Measurements from ENCODE around the gene PACS2. TPM values are rescaled to one million over a fixed set of nuclear protein-coding genes. Genes with fewer than 3 reads are reported as not detected.
A peak's percentile ranks its signal among the peaks of the same experiment; 100 is the strongest.

PACS2 gene
- total RNA-seq, 2 donors from 2014 or later: 55.0 to 59.7 TPM

- H3K4me1 ChIP-seq: peaks cover 0 to 45% of the 10 kb centered on the region in 2 donors
- H3K27me3 ChIP-seq: no peaks in the 10 kb centered on the region
- H3K9me3 ChIP-seq: no peaks in the 10 kb centered on the region
- H3K36me3 ChIP-seq: no peaks in the 10 kb centered on the region
- TF ChIP-seq, protein P1, sequence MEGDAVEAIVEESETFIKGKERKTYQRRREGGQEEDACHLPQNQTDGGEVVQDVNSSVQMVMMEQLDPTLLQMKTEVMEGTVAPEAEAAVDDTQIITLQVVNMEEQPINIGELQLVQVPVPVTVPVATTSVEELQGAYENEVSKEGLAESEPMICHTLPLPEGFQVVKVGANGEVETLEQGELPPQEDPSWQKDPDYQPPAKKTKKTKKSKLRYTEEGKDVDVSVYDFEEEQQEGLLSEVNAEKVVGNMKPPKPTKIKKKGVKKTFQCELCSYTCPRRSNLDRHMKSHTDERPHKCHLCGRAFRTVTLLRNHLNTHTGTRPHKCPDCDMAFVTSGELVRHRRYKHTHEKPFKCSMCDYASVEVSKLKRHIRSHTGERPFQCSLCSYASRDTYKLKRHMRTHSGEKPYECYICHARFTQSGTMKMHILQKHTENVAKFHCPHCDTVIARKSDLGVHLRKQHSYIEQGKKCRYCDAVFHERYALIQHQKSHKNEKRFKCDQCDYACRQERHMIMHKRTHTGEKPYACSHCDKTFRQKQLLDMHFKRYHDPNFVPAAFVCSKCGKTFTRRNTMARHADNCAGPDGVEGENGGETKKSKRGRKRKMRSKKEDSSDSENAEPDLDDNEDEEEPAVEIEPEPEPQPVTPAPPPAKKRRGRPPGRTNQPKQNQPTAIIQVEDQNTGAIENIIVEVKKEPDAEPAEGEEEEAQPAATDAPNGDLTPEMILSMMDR (IDR thresholded peaks at IDR 0.05): no peak
- no peak overlapping the region for H3K4me3 ChIP-seq
- H3K27ac ChIP-seq: peak overlapping the region; percentile 74 to 78
- DNase-seq (ENCODE audit: low spot score): no peak
Observed at GRCh38 chr14:105422695-105423487, 108.3 kb downstream of the PACS2 start.

DNA sequence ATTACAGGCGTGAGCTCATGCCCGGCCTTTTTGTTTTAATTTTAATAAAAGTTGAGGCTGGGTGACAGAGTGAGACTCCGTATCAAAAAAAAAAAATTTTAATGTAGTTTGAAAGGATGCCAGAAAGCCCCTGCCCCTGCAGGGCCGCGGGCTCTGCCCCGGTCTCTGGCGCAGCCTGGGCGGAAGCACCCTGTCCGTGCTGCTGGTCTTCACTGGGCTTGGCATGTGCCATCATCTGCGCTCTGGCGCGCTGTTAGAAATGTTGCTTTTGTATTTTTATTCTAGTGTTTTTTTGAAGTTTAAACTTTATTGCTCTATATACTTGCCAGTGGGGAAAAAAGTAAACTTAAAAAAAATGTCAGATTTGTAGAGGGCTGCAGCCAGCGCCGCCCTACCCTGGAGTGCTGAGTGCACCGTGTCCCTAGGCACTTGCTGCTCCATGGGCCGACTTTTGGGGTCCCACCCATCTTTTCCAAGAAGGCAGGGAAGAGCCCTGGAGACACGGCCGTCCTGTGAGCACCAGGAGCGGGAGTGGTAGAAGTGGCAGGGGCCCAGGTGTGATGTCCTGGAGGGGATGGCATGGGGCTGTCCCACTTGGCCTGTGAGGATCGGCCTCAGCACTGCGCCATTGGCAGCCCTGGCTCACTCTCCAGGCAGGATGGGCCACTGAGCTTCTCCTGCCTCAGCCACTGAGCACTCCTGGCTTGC, 109.1 kb downstream of the PACS2 start:
- no peak for DNase-seq (ENCODE audit: low spot score)
- peaks cover 0 to 42% of the 10 kb centered on the region in 2 donors for H3K4me1 ChIP-seq

GRCh38 chr14:105424861-105425260, 110.3 kb downstream of the PACS2 start:
- no peaks in the 10 kb centered on the region for H3K9me3 ChIP-seq
- DNase-seq (ENCODE audit: low spot score): no peak
- H3K27me3 ChIP-seq: no peaks in the 10 kb centered on the region
- H3K36me3 ChIP-seq: no peaks in the 10 kb centered on the region
- TF ChIP-seq, protein P1 (IDR thresholded peaks at IDR 0.05): no peak
- H3K4me3 ChIP-seq: no peak overlapping the region
- H3K4me1 ChIP-seq: peaks cover 0 to 38% of the 10 kb centered on the region in 2 donors
- H3K27ac ChIP-seq: no peak overlapping the region

More for the DNA sequence above, 109.1 kb downstream of the PACS2 start:
- no peaks in the 10 kb centered on the region for H3K27me3 ChIP-seq
- H3K9me3 ChIP-seq: no peaks in the 10 kb centered on the region
- H3K27ac ChIP-seq: peak overlapping the region in 1 of 2 donors; percentile 16
- TF ChIP-seq, protein P1 (IDR thresholded peaks at IDR 0.05): no peak
- H3K36me3 ChIP-seq: no peaks in the 10 kb centered on the region
- no peak overlapping the region for H3K4me3 ChIP-seq

- Histone ChIP-seq H3K4me1 (peaks cover 0 to 41% of the 10 kb centered on the region in 2 donors), H3K4me3 (no peak overlapping the region), H3K27ac (no peak overlapping the region), H3K27me3 (no peaks in the 10 kb centered on the region), H3K9me3 (no peaks in the 10 kb centered on the region), H3K36me3 (no peaks in the 10 kb centered on the region)
- TF ChIP-seq, protein P1 (IDR thresholded peaks at IDR 0.05): no peak
- no peak for DNase-seq (ENCODE audit: low spot score)
Observed at GRCh38 chr14:105425823-105426247, 111.3 kb downstream of the PACS2 start.

DNA sequence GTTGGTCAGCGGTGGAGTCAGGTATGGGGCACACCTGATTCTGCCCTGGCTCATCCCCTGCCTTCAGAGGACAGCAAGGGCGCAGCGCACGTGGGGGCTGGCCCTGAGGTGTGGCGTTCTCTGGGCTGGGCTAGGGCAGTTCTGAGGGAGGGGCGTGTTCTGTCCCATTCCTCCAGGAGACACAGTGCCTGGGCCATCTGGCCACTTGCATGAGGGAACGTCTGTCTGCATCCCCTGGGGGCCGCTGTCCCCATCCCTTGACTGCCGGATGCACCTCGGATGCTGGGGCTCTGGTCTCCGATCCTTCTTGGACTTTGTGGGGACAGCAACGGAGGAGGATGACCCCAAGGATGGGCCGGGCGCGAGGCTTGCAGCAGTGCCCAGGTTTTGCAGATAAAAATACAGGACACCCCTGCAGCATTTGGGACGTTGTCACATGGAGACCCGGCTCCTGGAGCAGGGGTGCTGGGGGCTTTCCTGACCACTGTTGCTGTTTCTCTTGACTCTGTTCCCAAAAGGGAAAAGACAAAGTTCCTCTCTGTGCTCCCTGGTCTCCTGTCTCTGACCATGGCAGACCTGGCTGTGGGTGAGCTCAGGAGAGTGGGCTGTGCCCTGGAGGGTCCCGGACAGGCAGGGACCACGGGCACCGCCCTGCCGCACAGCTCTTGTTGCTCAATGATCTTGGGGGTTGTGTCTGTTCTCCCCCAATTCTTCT, 112.0 kb downstream of the PACS2 start:
- Histone ChIP-seq H3K9me3 (no peaks in the 10 kb centered on the region), H3K4me3 (no peak overlapping the region), H3K4me1 (peaks cover 0 to 36% of the 10 kb centered on the region in 2 donors), H3K27ac (no peak overlapping the region), H3K36me3 (no peaks in the 10 kb centered on the region), H3K27me3 (no peaks in the 10 kb centered on the region)
- no peak for DNase-seq (ENCODE audit: low spot score)
- TF ChIP-seq, protein P1 (IDR thresholded peaks at IDR 0.05): no peak
